Occipital lobe (tissue), 2 donors: ENCODE measurements around the gene RNF186. TPM values are rescaled to one million over a fixed set of nuclear protein-coding genes. Genes with fewer than 3 reads are reported as not detected.
"Not testable (repeated sequence)": the region's sequence is repeated elsewhere in the genome, so short reads cannot be mapped to it uniquely, and the experiment has no call there.

Experiments
- DNase-seq: peaks from one replicate; lab custom pipeline; 2025; lab: John Stamatoyannopoulos, UW
- total RNA-seq: library from RNA; depleted of rRNA; stranded (reverse); fragments of >200 nt; gene quantifications from one replicate; pipeline ENCODE4 v1.2.3, GENCODE V29; 2014

The RNF186 gene
- total RNA-seq, 1 donor from 2014 or later: not detected

DNA sequence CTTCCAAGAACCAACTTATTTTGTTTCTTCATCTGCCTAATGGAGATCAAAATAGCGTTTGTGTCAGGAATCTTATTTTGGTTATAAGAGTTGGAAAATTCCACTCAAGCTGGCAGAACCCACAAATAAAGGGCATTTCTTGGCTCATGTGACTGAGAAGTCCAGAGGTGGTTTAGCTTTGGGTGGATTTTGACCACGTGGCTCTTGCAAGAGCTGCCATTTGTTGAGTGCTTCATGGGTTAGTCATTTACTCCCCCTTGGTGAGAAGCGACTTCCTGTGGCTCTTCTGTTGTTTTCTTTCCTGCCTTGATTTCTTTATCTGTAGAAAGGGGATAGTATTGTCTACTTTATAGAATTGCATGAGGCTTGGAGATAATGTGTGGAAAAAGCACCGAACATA, 9.5 kb upstream of the RNF186 start:
- DNase-seq: no peak

GRCh38 chr1:19824036-19824435, 9.0 kb upstream of the RNF186 start:
- DNase-seq: no peak

GRCh38 chr1:19819701-19820100, 4.6 kb upstream of the RNF186 start:
- DNase-seq: no peak

DNA sequence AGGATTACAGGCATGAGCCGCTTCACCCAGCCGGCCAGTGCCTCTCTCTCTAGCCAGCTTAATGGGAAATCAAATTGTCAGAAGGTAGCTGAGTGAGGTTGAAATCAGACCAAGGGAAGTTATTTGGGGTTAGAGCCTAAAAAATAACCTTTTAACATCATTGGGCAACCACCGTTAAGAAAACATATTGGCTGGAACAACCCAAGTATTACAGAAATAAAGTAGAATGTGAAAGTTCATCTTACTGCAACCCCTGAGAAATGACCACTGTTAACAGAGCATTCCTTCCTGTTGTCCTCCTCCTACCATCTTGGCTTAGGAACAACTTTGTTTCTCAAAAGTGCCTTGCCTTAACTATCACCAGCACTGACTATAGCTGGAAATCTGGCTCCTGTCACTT, 3.2 kb upstream of the RNF186 start:
- DNase-seq: no peak

- no peak for DNase-seq
Measured at GRCh38 chr1:19817160-19817559, 2.1 kb upstream of the RNF186 start.

GRCh38 chr1:19816737-19817086, 1.6 kb upstream of the RNF186 start:
- DNase-seq: not testable (repeated sequence)

GRCh38 chr1:19815801-19816736, 986 bp upstream of the RNF186 start:
- DNase-seq: no peak

GRCh38 chr1:19814244-19814661, 830 bp downstream of the RNF186 start:
- DNase-seq: no peak

DNA sequence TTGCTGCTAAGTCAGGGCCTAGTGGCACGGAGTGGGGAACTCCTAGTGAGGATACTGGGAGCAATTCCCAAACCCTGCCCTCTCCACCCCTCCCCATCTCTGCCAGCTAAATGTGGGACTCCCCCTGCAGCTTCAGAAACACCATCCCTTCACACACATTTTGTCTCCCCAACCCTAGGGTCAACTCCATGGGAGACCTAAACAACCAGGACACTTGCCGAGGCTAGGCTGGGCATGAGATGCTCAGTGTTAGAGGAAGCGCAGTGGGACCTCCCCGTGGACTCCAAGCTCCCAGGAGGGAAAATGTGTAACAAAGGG, 1.5 kb downstream of the RNF186 start:
- DNase-seq: no peak

DNA sequence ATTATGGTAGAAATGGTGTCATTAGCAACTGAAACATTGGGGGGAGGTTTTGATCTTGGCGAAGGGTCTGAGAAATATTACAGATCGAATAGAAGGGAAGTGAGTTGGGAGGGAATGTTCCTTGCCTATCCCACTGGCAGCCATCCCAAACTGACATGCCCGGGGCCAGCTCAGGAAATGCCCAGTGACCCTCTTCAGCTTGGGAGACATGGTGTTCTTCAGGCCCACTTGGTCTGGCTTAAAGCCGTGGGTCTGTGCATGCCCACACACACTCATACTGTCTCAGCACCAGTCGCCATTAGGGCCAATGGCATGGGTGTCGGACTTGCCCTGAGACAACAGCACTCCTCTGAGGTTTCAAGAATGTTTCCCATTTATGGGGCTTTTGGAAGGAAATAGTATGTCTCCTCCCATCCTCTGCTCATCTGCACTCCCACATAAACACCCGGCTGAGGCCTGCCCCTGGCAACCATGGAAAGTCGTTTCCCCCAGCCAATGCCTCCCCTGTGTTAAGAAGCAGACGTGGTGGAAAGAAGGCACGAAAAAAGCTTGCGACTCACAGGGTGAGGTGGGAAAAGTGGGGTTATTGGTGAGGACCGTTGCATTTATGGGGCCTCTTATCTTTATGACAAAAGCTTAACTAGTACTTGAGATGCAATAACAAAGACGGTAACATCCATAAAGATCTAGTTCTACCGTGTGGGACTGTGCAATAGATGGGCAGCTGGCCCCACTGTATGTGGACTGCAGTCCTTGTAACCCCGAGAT, 2.0 kb downstream of the RNF186 start:
- no peak for DNase-seq

DNA sequence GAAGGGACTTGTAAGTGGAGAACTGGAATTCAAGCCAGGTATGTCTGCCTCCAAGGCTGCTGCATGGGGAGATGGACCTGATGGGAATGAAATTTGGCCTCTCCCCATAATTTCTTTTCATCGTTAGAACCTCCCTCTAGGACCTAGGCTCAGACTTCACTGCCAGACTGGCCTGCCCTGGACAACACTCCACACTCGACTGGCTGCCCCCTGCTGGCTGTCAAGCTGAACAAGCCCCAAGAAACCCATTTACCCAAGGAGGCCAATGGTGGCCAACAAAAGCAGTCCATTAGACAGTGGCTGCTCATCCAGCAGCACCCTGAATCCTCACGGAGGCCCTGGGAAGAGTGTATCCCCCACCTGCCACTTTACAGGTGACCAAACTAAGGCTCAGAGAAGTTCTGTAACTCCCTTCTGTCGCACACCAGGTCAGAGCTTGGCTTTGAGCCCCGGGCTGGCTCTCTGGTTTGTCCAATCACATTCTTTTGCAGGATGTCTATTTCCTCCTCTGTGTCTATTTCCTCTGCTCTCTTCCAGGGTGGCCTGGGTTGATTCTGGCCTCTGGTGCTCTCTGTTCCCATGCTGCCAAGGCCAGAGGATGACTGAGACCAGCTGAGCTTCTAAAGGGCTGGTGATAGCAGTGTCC, 3.8 kb downstream of the RNF186 start:
- no peak for DNase-seq

DNA sequence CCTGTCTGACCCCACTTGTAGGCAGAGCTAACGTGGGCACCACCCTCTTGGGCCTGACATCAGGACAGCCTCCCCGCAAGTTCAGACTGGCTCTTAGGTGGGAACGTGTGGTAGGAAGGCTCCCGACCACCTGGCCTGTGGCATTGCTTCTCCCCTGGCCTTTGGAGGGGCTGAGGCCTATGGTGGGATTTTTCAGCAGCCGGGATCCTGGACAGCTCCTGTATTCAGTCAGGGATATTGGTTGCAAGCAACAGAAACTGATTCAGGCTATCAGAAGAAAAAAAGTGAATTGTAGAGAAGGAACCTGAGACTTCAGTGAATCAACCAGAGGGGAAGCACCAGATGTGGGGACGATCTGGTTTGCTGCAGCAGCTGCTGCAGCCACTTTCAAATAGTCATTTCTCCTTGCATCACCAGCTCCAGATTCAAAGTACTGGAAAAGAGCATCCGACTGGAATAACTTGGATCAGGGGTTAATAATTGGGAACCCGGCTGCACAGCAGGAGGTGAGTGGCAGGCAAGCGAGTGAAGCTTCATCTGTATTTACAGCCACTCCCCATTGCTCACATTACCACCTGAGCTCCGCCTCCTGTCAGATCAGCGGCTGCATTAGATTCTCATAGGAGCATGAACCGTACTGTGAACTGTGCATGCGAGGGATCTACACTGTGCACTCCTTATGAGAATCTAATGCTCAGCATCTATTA, 5.9 kb downstream of the RNF186 start:
- no peak for DNase-seq

DNA sequence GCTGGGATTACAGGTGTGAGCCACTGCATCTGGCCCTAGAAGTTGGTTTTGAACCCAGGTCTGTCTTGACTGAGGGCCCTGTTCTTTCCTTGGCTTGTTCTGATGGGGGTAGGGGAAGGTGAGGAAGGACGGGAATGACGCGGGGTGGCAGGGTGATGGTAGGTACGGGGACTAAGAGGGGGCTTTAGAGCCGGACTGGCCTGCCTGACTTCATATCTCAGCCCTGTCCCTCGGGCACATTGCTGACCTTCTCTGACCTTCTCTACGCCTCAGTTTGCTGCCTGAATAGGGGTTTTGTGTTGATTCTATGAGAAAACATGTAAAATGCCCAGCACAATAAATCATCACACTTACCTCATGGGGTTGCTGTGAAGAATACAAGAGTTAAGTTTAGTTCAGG, 6.7 kb downstream of the RNF186 start:
- no peak for DNase-seq

GRCh38 chr1:19804831-19805251, 10.2 kb downstream of the RNF186 start:
- DNase-seq: no peak

- DNase-seq: no peak
Measured at GRCh38 chr1:19802269-19802668, 12.8 kb downstream of the RNF186 start.

GRCh38 chr1:19800076-19800804, 14.8 kb downstream of the RNF186 start:
- peak; percentile 6 for DNase-seq

DNA sequence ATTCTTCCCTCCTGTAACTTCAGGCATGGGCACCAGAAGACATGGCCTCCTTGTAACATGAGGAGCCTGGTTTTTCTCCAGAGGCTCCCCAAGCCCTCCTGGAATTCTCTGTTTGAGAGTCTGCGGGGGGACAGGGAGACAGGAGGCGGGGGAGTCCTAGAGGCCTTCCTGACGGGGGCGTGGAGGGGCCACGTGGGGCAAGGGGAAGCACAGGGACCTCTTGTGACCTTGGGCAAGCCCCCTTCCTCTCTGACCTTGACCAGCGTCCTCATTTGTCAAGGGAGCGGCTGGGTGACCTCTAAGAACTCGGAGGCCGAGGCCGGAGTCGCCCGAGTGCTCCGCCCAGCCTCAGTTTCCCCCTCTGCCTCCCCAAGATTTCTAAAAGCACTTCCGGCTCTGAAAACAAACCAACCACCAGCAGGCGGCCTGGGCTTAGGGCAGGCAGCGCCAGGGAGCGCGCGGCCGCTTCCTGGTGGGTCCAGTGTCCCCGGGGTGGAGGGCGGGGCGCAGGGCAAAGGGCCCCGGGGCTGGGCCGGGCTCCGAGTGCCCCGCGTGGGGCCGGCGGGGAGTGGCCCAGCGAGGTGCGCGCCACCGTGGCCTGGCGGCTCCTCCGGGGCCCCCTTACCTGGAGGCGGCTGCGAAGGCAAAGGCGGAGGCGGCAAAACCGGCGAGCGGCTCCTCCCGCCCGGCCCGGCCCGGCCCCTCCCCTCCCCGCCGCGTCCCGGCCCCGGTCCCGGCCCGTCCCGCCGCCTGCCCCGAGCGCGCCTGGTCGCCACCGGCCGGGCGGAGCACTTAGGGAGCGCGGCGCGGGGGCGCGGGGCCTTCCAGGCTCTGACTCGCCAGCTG, 15.6 kb downstream of the RNF186 start, which contains the start of gene TMCO4:
TSS of gene TMCO4 (minus strand) at position 687 of the 846 bp plus-strand sequence. CDS start 19,158 bp downstream, outside the sequence.
- no peak for DNase-seq

GRCh38 chr1:19798486-19799229, 16.4 kb downstream of the RNF186 start:
- no peak for DNase-seq

DNA sequence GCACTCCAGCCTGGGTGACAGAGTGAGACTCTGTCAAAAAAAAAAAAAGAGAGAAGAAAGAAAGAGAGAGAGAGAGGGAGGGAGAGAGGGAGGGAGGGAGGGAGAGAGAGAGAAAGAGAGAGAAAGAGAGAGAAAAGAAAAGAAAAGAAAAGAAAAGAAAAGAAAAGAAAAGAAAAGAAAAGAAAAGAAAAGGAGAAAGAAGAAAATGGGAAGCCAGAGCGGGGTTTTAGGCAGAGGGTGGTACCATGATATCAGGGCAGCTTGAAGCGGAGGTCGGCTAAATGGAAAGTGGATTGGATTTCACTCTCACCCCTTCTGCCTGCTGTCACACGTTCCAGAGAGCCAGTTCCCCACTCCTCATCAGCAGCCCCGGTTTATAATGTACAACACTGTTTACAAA, 17.3 kb downstream of the RNF186 start:
- no peak for DNase-seq
